SK-N-MC (cell line): ENCODE measurements around the gene SLC6A1.

Experiments used
- EZH2 ChIP-seq: fragments of 200-600 bp; sonication (generic); IDR thresholded peaks from one replicate; pipeline ENCODE4 v1.6.1; 2017; ENCODE audit warnings: antibody characterized with exemption
- FOXP2 ChIP-seq: optimal IDR thresholded peaks from 2 replicates; pipeline ENCODE3; 2011; ENCODE audit warnings: mild to moderate bottlenecking, moderate library complexity; ENCODE audit not compliant: insufficient read depth; ENCODE audit errors: extremely low read length, control extremely low read depth
- POLR2AphosphoS5 ChIP-seq: IDR thresholded peaks from 2 replicates; pipeline ENCODE4 v1.6.1; 2012; ENCODE audit warnings: mild to moderate bottlenecking, low read depth, low read length, borderline replicate concordance

DNA sequence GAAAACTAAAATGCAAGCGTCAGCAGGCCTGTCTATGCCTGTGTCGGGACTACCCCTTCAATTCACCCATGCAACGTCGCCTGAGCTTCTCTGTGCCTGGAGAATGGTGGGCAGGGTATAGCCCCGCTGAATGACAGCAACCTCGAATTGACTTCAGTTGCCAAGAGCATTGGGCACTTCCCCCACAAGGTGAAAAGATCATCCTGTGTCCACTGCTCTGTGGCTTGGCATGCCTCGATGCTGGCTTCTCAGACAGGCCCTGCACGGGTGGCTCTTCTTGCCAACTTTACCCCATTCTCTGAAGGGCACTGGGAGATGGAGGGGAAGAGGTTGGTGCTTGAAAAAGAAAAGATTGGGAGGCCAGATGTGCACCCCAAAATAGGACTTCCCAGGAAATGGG, 3.3 kb downstream of the SLC6A1 start:
- TF ChIP-seq EZH2 (no peak), POLR2AphosphoS5 (no peak), FOXP2 (no peak)
